GM12874 (cell line): ENCODE measurements around the gene NACC2.

Source experiments
- TF ChIP-seq, protein P1 (sequence below): IDR thresholded peaks from 2 replicates; pipeline ENCODE4 v1.5.1; 2011; ENCODE audit warnings: low read depth, mild to moderate bottlenecking, control low read depth, low read length, moderate library complexity; ENCODE audit not compliant: insufficient read depth

NACC2 gene

DNA sequence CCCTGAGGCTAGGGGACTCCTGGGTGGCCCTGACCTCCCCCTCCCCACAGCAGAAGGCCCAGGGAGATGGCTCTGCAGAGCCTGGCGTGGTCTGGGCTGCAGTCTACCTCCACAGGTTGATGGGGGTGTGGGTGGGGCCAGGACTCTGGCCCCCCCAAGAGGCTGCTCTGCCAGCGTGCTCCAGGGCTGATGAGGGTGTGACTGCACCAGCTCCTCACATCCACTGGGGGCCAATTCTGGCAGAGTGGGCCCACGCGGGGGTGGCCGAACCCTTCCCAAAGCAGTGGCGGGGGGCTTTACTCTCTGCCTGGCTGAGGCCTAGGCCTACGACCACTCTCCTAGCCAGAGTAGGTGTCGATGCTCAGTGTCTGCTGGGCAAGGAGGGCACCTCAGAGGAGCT, 105.9 kb downstream of the NACC2 start:
- TF ChIP-seq, protein P1, sequence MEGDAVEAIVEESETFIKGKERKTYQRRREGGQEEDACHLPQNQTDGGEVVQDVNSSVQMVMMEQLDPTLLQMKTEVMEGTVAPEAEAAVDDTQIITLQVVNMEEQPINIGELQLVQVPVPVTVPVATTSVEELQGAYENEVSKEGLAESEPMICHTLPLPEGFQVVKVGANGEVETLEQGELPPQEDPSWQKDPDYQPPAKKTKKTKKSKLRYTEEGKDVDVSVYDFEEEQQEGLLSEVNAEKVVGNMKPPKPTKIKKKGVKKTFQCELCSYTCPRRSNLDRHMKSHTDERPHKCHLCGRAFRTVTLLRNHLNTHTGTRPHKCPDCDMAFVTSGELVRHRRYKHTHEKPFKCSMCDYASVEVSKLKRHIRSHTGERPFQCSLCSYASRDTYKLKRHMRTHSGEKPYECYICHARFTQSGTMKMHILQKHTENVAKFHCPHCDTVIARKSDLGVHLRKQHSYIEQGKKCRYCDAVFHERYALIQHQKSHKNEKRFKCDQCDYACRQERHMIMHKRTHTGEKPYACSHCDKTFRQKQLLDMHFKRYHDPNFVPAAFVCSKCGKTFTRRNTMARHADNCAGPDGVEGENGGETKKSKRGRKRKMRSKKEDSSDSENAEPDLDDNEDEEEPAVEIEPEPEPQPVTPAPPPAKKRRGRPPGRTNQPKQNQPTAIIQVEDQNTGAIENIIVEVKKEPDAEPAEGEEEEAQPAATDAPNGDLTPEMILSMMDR: no peak

DNA sequence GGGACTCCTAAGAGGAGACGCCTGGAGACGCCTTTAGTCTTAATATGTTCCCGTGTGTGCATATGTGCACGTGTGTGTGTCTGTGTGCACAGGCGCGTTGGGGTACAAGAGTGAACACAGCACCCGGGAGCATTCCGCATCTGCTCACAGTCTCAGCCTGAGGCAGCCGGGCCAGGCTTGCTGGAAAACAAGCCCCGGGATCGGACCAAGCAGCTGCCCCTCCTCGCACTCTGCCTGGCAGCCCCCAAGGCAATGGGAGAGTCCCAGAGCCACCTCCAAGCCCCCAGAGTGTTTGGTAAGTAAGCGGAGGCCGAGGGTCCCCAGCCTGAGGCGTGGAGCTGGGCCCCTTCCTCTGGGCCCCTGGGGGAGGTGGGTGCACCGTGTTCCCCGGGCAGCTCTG, 106.6 kb downstream of the NACC2 start:
- TF ChIP-seq, protein P1: no peak

DNA sequence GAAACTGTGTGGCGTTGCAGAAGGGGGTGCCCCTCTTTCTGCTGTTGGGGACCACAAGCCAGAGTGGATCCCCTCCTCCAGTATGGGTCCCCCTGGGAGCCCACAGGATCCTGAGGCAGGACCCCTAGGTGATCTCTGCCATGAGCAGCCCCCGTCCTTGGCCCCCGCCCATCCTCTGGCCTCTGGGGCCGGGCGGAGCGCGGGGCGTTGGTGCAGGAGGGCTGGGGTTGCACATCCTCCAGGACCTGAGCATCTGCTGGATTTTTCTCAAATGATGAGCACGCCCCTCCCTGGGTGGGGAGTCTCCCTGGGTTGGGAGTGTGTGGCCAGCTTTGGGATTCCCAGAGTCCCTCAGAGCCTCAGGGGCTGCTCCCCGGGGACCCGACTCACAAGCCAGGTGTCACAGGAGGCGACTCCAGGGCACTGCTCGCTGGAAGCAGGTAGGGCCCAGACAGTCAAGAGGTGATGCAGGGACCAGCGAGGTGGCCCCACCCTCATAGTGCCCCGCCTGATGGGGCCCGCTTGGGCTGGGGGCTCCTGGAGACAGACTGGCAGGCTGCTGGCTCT, 107.2 kb downstream of the NACC2 start:
- TF ChIP-seq, protein P1: no peak

DNA sequence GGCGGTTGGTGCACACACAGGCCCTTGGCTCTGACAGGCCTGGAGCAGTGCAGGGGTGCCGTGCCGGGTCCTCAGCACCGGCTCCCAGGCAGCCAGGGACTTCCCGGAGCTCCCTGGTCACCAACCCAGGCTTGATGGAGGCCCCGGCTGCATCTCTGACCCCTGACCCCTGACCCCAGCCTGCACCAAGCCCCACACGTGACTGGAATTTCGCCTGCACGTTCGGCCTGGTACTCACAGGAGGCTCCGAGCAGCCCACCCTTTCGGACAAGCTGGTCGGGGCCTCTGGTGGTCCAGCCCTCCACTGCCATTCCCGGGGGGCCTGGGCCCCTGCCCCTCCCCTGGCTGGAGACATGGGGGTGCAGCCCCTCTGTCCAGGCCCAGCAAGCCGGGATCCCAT, 108.5 kb downstream of the NACC2 start:
- TF ChIP-seq, protein P1: no peak

DNA sequence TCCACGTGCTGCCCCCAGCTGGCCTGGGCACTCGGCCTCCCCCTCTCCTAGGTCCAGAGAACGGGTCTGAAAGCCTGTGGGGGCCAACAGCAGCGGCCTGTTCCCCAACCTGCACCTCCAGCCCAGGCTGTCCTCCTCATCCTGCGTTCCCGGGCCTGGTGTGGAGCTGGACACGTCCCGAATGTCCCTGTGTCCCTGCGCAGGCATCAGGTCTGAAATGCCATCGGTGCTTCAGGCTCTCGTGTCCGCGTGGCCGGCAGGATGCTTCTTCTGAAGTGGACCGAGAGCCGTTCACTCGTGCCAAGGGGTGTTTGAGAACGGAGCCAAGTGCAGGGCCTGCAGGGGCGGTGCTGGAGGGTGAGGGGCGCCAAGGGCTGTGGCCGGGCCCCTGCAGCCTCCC, 109.2 kb downstream of the NACC2 start:
- TF ChIP-seq, protein P1: no peak

DNA sequence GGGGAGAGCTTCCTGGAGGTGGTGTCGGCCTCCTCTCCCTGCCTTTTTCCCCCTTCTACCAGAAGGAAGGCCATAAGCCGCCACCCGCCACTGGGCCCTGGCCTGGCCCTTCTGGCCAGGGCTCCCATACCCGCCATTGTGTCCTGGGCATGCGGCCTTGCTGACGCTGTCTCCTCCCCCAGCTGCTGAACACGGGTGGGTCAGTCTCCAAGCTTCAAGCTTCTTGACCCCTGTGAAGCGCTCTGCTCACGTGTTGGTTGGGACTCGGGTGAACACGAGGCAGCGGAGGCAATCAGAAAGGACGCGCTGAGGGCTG, 109.7 kb downstream of the NACC2 start:
- TF ChIP-seq, protein P1: no peak

DNA sequence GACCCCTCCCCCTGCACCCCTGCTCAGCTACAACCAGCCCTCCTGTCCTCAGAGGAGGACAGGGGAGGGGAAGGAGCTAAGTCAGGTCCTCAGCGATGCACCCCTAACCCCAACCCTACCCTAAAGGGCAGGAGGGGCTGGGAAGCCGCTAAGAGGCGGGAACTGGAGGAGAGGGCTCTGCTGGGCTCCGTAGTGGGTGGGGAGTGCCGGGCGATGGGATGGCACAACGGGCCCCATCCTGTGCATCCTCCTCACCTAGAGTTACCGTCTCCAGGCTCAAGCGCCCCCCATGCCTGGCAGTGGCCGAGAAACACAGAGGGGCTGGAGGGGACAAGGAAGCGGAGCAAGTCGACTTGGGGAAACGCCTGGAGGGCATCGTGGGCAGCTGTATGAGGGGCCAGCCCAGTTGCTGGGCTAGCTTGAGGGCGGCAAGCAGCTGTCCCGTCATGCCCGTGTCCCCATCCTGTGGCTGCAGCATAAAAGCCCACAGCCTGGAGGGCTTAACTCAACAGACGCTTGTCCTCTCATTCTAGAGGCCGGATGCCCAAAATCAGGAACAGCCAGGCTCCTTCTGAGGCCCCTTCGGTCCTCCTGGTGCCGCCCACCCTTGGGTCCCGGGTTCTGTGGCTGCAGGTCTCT, 110.9 kb downstream of the NACC2 start:
- TF ChIP-seq, protein P1: no peak
